NCI-H345 (cell line): ENCODE results near the gene LRP1B.
"Not testable (repeated sequence)": the region's sequence is repeated elsewhere in the genome, so short reads cannot be mapped to it uniquely, and the experiment has no call there.

Source experiments
- DNase-seq: peaks from one replicate; lab custom pipeline; 2025; lab: John Stamatoyannopoulos, UW

LRP1B gene

GRCh38 chr2:140695155-140695554, 1435.7 kb downstream of the LRP1B start:
- DNase-seq = no peak

- no peak for DNase-seq
These were observed 1443.0 kb downstream of the LRP1B start for GRCh38 chr2:140687825-140688224.

GRCh38 chr2:140683658-140684057, 1447.2 kb downstream of the LRP1B start:
- no peak for DNase-seq

- no peak for DNase-seq
These were observed 1450.0 kb downstream of the LRP1B start for GRCh38 chr2:140680862-140681261.

- DNase-seq = no peak
These were observed 1451.1 kb downstream of the LRP1B start for GRCh38 chr2:140679752-140680151.

GRCh38 chr2:140669911-140670310, 1460.9 kb downstream of the LRP1B start:
- no peak for DNase-seq

- no peak for DNase-seq
These were observed 1463.6 kb downstream of the LRP1B start for GRCh38 chr2:140667203-140667602.

- DNase-seq = no peak
These were observed 1468.3 kb downstream of the LRP1B start for GRCh38 chr2:140662504-140662903.

- no peak for DNase-seq
These were observed 1471.8 kb downstream of the LRP1B start for GRCh38 chr2:140658760-140659692.

GRCh38 chr2:140657657-140658056, 1473.2 kb downstream of the LRP1B start:
- no peak for DNase-seq

- DNase-seq = no peak
These were observed 1476.3 kb downstream of the LRP1B start for GRCh38 chr2:140654565-140654964.

- DNase-seq = no peak
These were observed 1480.0 kb downstream of the LRP1B start for GRCh38 chr2:140650825-140651224.

- DNase-seq = not testable (repeated sequence)
These were observed 1480.7 kb downstream of the LRP1B start for GRCh38 chr2:140650134-140650533.

- no peak for DNase-seq
These were observed 1482.4 kb downstream of the LRP1B start for GRCh38 chr2:140648393-140648792.

- DNase-seq = no peak
These were observed 1487.0 kb downstream of the LRP1B start for GRCh38 chr2:140643761-140644187.

- no peak for DNase-seq
These were observed 1489.7 kb downstream of the LRP1B start for GRCh38 chr2:140641163-140641562.

- DNase-seq = no peak
These were observed 1491.2 kb downstream of the LRP1B start for GRCh38 chr2:140639628-140640027.

GRCh38 chr2:140630557-140630956, 1500.3 kb downstream of the LRP1B start:
- no peak for DNase-seq

- no peak for DNase-seq
These were observed 1502.9 kb downstream of the LRP1B start for GRCh38 chr2:140627885-140628284.

GRCh38 chr2:140627136-140627535, 1503.7 kb downstream of the LRP1B start:
- DNase-seq = no peak

- DNase-seq = peak; percentile 4
These were observed 1506.6 kb downstream of the LRP1B start for GRCh38 chr2:140624200-140624599.

- DNase-seq = no peak
These were observed 1509.0 kb downstream of the LRP1B start for GRCh38 chr2:140621583-140622362.

- DNase-seq = no peak
These were observed 1526.0 kb downstream of the LRP1B start for GRCh38 chr2:140604788-140605187.
